ES-I3 (cell line): ENCODE data around the gene CCDC88C.
"Not testable (repeated sequence)": the region's sequence is repeated elsewhere in the genome, so short reads cannot be mapped to it uniquely, and the experiment has no call there.

Source experiments
- H3K36me3 ChIP-seq: 2 replicates; pipeline ENCODE4 v1.6.1; 2013; ENCODE audit warnings: mild to moderate bottlenecking, low read length, control low read depth, moderate library complexity; ENCODE audit not compliant: insufficient read depth
- H3K4me1 ChIP-seq: 2 replicates; pipeline ENCODE4 v1.6.1; 2013; ENCODE audit warnings: mild to moderate bottlenecking, control low read depth, low read length; ENCODE audit not compliant: insufficient read depth
- H3K9ac ChIP-seq: 2 replicates; pipeline ENCODE4 v1.6.1; 2013; ENCODE audit warnings: low read depth, mild to moderate bottlenecking, low read length, moderate library complexity
- H3K9me3 ChIP-seq: 2 replicates; pipeline ENCODE4 v1.6.1; 2013; ENCODE audit warnings: mild to moderate bottlenecking, low read length, moderate library complexity; ENCODE audit not compliant: control insufficient read depth, insufficient read depth

Gene CCDC88C

GRCh38 chr14:91410771-91411536, 6.7 kb downstream of the CCDC88C start:
- H3K36me3 ChIP-seq: peaks cover 2% of the 10 kb centered on the region; the same call in 1 of the 2 replicates
- H3K9ac ChIP-seq: no peak overlapping the region
- H3K9me3 ChIP-seq: no peaks in the 10 kb centered on the region
- peaks cover 28% of the 10 kb centered on the region for H3K4me1 ChIP-seq

GRCh38 chr14:91409928-91410718, 7.5 kb downstream of the CCDC88C start:
- Histone ChIP-seq H3K36me3 (peaks cover 2% of the 10 kb centered on the region; the same call in 1 of the 2 replicates), H3K9ac (no peak overlapping the region), H3K9me3 (no peaks in the 10 kb centered on the region), H3K4me1 (peaks cover 21% of the 10 kb centered on the region)

- not testable (repeated sequence) for H3K36me3 ChIP-seq, H3K9me3 ChIP-seq, H3K9ac ChIP-seq
- peaks cover 13% of the 10 kb centered on the region for H3K4me1 ChIP-seq
These were observed 8.4 kb downstream of the CCDC88C start for GRCh38 chr14:91409240-91409639.

DNA sequence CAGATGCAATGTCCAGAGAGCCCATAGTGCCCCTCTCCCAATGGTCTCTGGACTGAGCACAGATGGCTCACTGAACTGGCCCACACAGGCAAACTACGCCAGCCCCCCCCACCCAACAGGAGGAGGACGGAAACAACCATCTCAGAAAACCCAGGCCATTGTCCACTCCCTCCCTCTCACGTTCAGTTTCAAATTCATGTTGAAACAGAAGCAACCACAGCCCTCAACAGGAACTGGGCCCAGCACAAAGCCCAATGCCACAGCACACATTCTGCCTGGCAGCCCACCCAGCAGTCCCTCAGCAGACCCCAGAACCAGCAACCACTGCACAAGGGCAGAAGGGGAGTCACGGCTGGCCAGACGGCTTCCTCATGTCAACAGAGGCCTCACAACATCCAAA, 10.6 kb downstream of the CCDC88C start:
- Histone ChIP-seq H3K36me3 (peaks cover 2% of the 10 kb centered on the region; the same call in 1 of the 2 replicates), H3K9me3 (no peaks in the 10 kb centered on the region), H3K4me1 (no peaks in the 10 kb centered on the region; the same call in 1 of the 2 replicates), H3K9ac (no peak overlapping the region)

DNA sequence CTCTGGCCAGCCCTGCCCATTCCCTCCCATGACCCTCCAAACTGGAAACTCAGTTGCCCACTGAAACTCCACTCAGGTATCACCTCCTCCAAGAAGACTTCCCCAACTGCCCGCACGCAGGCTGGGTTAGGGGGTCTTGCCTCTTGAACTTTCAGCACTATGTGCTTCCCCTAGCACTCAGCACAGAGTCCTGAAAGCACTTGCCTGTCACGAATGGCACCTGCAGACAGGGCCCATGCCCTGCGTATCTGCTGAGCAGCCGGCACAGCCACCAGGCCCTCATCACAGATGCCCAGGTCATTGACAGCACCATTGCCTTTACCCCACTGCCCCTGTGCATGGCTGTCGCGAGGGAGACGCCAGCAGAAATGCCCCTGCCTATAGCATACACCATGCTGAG, 11.2 kb downstream of the CCDC88C start:
- Histone ChIP-seq H3K36me3 (peaks cover 2% of the 10 kb centered on the region; the same call in 1 of the 2 replicates), H3K4me1 (no peaks in the 10 kb centered on the region; the same call in 1 of the 2 replicates), H3K9ac (no peak overlapping the region), H3K9me3 (no peaks in the 10 kb centered on the region)

DNA sequence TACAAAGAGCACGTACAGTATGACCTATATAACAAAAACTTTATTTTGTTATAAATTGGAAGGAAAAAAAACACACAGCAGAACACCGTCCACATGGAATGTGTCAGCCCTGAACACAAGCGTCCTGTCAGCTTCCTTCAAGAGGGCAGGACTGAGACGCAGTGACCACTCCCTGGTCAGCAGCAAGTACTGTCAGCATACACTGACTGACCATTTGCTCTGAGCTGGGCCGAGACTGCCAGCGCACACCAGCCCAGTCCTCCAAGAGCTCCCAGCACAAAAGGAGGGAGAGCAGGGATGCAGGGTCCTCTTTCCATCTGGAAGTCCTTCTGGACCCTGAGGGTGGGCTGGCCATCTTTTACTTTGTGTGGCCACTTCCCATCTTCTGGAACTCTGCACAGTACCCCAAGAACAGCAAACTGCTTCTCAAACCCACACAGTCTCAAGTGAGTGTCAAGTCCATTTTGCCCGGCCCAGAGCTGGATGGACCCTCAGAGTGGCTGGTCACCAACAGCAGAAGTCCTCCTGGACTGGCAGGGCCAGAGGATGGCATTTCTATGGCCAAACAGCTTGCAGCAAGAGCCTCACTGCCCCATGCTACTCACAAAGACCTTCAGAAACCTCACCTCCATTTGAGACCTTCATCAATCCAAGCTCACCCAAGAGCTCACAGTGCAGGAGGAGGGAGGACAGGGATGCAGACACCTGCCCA, 11.7 kb downstream of the CCDC88C start:
- Histone ChIP-seq H3K9ac (no peak overlapping the region), H3K36me3 (peaks cover 2% of the 10 kb centered on the region; the same call in 1 of the 2 replicates), H3K9me3 (no peaks in the 10 kb centered on the region), H3K4me1 (no peaks in the 10 kb centered on the region; the same call in 1 of the 2 replicates)

DNA sequence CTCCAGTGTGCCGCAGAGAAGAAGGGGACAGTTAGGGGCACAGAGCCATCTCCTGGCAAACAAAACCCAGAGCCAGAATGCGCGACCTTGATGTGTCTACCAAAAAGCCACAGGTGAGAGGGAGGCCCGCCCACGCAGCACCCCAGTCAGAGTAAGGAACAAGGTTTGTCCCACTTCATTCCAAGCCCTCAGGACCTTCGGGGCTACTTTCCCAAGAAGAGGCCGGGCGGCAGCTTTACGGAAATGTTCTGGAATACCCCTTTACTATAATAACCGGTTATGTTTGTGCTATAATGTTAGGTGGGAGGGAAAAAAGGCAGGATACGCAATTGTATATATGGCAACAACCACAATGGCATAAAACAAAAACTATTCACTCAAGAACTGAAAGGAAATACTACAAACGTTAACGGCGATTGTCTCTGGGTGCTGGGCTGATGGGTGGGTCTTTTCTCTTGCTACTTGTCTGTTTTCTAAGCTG, 12.3 kb downstream of the CCDC88C start:
- no peaks in the 10 kb centered on the region for H3K9me3 ChIP-seq
- no peak overlapping the region for H3K9ac ChIP-seq
- H3K4me1 ChIP-seq: peaks cover 5% of the 10 kb centered on the region; the same call in 1 of the 2 replicates
- H3K36me3 ChIP-seq: peaks cover 2% of the 10 kb centered on the region; the same call in 1 of the 2 replicates

GRCh38 chr14:91402771-91403600, 14.6 kb downstream of the CCDC88C start:
- Histone ChIP-seq H3K4me1 (peaks cover 12% of the 10 kb centered on the region), H3K9ac (no peak overlapping the region), H3K36me3 (no peaks in the 10 kb centered on the region), H3K9me3 (no peaks in the 10 kb centered on the region)

DNA sequence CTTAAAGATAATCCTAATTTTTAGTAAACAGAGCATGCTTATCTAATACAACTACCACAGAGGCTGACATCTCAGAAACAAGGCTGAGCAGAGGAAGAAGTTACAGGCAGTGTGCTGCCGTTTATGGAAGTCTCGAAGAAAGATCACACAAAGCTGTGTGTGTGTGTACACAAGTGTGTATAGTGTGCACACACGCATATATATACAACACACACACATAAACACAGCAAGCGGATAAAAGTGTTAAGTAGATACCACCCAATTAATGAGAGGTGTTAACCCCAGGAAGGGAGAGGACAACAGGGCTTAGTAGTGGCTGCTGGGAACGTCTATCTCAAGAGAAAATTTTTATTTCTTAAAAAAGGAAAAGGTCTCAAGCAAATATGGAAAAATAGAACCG, 15.3 kb downstream of the CCDC88C start:
- Histone ChIP-seq H3K36me3 (no peaks in the 10 kb centered on the region), H3K9me3 (no peaks in the 10 kb centered on the region), H3K9ac (no peak overlapping the region), H3K4me1 (peaks cover 17% of the 10 kb centered on the region)

DNA sequence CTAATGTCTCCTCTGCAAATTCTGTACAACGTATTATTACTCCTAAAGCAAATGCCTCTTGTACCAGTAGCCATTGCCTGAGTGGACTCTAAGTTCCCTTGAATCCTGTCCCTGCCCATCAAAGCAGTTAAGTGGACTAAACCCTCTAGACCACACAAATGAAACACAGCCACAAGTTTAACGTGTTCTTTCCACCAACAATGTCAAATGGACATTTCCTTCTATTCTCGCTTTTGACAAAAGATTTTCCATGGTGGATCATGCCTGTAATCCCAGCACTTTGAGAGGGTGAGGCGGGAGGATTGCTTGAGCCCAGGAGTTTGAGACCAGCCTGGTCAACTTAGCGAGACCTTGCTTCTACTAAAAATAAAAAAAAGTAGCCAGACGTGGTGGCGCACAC, 15.9 kb downstream of the CCDC88C start:
- Histone ChIP-seq H3K4me1 (peaks cover 23% of the 10 kb centered on the region), H3K9me3 (no peaks in the 10 kb centered on the region), H3K36me3 (no peaks in the 10 kb centered on the region), H3K9ac (no peak overlapping the region)

GRCh38 chr14:91400696-91401095, 16.9 kb downstream of the CCDC88C start:
- Histone ChIP-seq H3K9me3 (no peaks in the 10 kb centered on the region), H3K9ac (no peak overlapping the region), H3K36me3 (no peaks in the 10 kb centered on the region), H3K4me1 (peaks cover 34% of the 10 kb centered on the region)

DNA sequence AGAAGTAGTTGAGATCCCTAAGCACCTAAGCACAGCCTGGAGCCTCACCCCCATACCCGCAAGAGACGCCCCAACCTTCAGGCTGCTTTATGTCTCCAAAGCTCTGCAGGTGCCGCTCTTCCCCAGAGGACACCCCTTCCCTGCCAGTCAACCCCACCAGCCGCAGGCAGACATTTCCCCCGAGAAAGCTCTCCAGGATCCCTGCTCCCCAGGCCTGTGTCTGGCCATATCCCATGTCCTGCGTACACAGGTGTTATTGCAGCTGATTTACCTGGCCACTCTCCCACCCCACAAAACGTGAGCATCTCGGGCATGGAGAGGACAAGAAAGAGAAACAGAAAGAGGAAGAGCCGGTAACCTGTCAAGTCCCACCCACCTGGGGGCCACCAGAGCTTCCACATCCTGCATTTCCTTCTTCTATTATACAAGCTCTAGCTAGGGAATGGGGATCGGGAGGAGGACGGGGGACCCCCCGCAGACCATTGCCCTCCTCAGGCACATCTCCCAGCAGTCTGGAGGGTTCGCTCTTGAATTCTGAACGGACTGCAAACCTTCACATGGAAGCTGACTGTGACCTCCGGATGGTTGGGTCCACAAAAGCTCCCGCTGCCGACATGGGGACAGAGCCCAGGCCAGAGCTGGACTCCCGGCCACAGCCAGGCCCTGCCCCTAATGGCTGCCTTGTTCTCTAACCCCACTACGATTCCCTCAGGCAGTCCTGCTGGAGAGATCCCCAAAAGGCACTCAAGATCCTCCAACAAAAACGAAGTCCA, 17.6 kb downstream of the CCDC88C start:
- Histone ChIP-seq H3K36me3 (no peaks in the 10 kb centered on the region), H3K4me1 (peaks cover 40% of the 10 kb centered on the region), H3K9me3 (no peaks in the 10 kb centered on the region), H3K9ac (no peak overlapping the region)

- no peaks in the 10 kb centered on the region for H3K36me3 ChIP-seq
- H3K9ac ChIP-seq: no peak overlapping the region
- H3K4me1 ChIP-seq: peaks cover 43% of the 10 kb centered on the region
- H3K9me3 ChIP-seq: no peaks in the 10 kb centered on the region
These were observed 18.9 kb downstream of the CCDC88C start for GRCh38 chr14:91398707-91399106.
